Stimulated activated CD8-positive, alpha-beta memory T cell treated with anti-CD3 and anti-CD28 coated beads, Interleukin-4, amount 100 ng/mL, for 4 hours (primary cell): ENCODE results near the gene FSTL4.

Source experiments
- DNase-seq, 2 donors: peaks; one replicate each; pipeline ENCODE4 v3.0.0-alpha.2; 2020; ENCODE audit warnings: low read depth in 2 of 2, low spot score in 1 of 2

FSTL4 gene

GRCh38 chr5:133251296-133252132, 360.8 kb downstream of the FSTL4 start:
- no peak for DNase-seq

DNA sequence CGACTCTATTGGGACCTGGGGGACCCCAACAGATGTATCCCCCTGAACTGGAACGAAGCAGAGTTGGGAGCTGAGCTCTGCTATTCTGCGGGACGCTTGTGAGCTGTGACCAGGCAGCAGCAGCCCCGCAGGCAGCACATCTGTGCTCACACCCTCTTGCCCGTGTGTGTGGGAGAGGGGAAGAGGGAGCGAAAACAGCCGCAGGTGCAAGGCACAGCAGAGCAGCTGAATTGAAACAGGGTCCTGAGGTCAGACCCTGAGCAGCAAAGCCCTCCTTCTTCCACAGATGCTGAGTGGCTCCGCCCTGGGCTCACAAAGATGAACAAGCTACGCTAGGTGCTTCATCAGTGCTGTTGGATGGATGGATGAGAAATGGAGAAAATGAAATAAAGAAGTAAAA, 361.8 kb downstream of the FSTL4 start:
- DNase-seq, result no peak

GRCh38 chr5:133249593-133249992, 362.7 kb downstream of the FSTL4 start:
- DNase-seq, result no peak

DNA sequence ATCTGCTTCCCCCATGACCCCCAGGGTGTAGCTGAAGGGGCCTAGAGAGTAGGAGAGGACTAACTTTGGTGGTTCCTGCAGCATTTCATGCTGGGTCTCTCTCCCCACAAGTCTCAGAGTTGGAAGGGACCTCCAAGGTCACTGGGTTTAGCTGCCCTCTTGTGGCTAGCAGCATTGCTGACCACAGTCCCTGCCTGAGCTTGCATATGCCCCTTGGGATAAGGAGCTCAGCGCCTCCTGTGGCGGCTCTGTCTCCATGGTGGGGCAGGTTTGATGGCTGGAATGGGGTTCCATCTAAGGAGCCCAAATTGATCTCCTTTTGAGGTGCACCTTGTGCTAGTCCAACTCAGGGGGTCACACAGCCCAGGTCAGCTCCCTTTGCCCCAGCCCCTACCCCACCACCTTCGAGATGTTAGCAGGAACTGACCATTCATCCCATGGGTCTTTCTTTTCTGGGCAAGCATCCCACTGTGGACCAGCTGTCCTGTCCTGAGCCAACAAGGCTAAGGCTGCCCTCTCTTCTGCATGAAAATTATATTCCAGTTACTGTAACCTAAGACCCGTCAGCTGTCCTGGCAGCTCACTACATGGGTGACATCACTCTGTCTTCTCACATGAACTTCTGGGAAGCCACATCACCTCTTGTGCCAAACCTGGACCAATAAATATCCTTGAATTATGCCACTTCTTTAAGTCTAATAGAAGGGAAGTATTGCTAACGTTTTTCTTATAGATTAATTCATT, 364.3 kb downstream of the FSTL4 start:
- DNase-seq, result no peak

- DNase-seq, result no peak
Observed at GRCh38 chr5:133247151-133247709, 365.1 kb downstream of the FSTL4 start.

DNA sequence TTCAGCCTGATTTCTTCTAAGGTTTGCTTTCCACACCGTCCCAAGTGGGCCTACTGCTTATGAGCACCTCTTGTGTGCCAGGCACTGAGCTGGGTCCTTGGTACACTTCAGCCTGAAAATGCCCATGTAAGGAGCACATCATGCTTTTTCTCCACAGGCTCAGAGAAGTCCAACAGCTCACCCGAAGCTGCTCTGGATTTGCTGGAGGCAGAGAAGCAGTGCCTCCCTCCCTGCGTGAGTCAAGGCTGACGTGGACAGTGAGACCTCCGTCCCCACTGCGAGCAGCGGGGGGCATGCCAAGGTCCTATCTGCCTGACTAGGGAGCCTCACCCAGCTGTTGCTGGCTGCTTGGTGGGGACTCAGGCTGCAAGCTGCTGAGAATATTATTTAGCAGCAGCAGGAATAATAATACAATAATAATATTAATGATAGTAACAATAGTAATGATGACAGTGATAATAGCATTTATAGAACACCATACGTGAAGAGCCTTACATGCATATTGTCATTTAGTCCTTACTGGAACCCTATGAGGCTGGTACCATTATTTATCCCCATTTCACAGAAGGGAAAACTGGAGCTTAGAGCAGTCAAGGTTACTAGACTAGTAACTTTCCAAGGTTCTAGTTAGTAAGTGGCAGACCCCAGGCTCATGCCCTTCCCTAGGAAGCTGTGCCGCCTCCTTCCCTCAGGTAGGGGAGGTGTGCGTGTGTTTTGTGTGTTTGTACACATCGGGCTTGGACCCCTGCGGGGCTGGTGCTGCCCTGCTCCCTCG, 365.8 kb downstream of the FSTL4 start:
- DNase-seq, result no peak

- DNase-seq, result no peak
Observed at GRCh38 chr5:133246053-133246370, 366.3 kb downstream of the FSTL4 start.

GRCh38 chr5:133245191-133246052, 366.9 kb downstream of the FSTL4 start:
- no peak for DNase-seq

DNA sequence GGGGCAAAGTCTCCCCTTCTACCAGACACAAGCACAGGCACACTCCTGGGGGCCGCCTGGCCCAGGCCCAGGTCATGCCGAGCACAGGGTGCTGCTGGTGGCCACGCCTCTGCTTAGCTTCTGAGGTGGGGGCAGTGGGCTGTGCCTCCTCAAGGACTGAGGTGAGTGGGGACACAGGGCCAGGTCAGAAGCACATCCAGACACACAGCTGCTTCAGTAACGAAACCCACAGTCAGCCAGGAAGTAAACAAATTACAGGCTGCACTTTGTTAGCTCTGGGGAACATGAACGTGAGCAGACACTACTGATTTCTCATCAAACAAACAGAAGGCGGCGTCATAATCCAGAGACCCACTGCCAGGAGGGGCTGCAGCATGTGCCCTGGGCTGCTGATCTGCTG, 368.1 kb downstream of the FSTL4 start:
- DNase-seq, result no peak

GRCh38 chr5:133243196-133243595, 369.1 kb downstream of the FSTL4 start:
- DNase-seq, result no peak

GRCh38 chr5:133242221-133242835, 370.0 kb downstream of the FSTL4 start:
- DNase-seq, result no peak

- no peak for DNase-seq
Observed at GRCh38 chr5:133241179-133242092, 370.9 kb downstream of the FSTL4 start.

- DNase-seq, result no peak
Observed at GRCh38 chr5:133240425-133241091, 371.8 kb downstream of the FSTL4 start.

DNA sequence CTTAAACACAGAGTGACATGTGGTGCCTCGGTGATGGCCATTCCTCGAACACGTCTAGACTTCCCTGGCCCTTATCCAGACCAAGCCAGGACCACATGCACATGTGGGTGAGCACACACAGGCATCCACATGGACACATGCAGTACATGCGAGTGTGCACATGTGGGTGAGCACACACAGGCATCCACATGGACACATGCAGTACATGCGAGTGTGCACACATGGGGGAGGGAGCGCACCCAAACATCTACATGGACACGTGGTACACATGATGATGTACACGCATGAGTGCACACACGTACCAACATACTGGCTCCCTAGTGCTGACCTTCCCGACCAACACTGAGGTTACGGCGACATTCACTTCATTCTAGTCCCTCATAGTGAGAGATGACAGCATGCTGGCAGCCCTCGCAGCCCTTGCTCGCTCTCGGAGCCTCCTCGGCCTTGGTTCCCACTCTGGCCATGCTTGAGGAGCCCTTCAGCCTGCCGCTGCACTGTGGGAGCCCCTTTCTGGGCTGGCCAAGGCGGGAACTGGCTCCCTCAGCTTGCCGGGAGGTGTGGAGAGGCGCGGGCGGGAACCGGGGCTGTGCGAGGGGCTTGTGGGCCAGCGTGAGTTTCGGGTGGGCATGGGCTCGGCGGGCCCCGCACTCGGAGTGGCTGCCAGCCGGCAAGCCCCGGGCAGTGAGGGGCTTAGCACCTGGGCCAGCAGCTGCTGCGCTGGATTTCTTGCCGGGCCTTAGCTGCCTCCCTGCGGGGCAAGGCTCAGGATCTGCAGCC, 373.7 kb downstream of the FSTL4 start:
- DNase-seq, result no peak

DNA sequence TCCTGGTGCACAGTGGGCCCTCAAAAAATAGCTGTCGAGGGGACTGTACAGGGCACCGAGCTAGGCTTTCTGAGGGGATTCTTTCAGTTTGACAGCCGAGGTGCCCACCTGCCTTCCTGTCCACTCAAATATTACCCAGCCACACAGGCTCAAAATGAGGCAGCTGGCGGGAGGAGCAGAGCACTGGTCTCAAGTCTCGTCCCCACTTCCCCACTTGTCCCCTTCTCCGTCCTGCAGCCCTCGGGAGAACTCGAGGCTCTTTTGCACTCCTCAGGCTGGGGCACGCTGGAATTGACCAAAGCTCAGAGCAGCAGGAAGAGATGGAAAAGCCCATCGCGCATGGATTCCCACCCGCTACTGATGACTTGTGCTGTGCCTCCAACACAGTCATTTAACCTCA, 375.4 kb downstream of the FSTL4 start:
- DNase-seq, result no peak

- no peak for DNase-seq
Observed at GRCh38 chr5:133236541-133236951, 375.8 kb downstream of the FSTL4 start.

GRCh38 chr5:133235696-133236426, 376.5 kb downstream of the FSTL4 start:
- DNase-seq, result no peak
